Activated gamma-delta T cell (primary cell): ENCODE measurements around the gene BANP.
"Not testable (repeated sequence)": the region's sequence is repeated elsewhere in the genome, so short reads cannot be mapped to it uniquely, and the experiment has no call there.

Source experiments
- DNase-seq: peaks from one replicate; lab custom pipeline; 2025; lab: John Stamatoyannopoulos, UW

Gene BANP

DNA sequence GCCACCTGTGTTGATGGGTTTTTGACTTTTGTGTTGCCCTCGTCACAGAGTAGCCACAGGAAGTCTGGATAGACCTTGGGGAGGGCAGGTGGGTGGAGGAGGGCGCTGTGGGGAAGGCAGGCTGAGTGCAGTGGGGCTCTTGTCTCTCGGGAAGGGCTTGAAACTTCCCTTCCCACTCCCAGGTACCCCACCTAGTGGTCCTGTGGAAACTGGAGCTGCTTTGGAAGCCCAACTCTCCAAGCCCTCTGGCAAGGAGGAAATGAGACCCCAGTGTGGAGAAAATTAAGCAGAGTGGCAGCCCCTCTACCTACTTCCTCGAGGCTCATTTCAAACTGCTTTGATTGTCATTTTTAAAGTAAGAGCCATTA lies 24.1 kb upstream of the BANP start:
- DNase-seq: no peak

DNA sequence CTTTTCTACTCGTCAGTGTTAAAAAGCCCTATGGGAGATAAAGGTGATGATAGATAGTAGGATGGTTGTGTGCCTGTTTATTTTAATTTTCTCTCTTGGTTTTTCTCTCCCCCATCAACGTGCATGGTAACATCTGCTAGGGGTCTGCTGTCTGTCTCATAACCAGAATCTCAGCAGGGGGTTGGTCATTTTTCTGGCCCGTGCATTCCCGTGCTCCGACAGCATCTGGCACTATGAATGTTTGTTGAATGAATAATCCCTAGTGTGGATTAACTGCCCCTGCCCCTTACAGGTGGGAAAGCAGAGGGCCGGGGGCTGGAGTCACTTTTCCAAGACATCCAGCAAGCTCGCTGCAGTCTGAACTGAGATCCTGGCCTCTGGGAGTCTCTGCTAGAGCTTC lies 21.2 kb upstream of the BANP start:
- DNase-seq: no peak

DNA sequence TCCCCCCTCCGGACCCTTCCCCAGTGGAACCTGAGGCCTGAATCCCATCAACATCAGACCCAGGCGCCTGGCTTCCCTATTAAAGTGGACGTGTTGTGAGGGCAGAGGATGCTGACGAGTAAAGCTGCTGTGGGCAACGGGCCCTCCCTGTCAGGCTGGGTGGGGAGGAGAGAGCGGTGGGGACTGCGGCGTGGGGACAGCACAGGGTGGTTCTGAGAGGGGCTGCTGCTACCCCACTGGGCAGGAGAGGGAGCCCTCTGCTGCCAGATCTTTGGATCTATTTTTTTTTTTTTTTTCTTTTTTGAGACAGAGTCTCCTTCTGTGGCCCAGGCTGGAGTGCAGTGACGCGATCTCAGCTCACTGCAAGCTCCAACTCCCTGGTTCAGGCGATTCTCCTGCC lies 20.8 kb upstream of the BANP start:
- DNase-seq: no peak

DNA sequence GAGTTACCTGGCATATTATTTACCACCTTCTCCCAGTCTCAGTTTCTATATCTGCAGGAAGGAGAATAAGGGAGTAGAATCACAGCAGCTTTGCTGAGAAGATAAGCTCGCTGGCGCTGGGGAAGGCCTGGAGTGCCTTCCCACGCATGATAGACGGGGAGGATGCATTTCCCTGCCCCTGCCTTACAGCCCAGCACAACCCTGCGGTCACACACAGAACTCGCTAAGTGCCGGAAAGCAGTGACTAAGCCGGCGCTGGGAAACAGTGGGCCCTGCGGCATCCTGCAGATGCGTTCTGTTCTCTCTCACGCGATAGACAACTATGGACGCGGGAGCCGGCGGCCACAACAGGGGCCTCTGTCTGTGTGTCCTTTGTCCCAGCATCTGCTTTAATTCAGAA lies 19.7 kb upstream of the BANP start:
- no peak for DNase-seq

DNA sequence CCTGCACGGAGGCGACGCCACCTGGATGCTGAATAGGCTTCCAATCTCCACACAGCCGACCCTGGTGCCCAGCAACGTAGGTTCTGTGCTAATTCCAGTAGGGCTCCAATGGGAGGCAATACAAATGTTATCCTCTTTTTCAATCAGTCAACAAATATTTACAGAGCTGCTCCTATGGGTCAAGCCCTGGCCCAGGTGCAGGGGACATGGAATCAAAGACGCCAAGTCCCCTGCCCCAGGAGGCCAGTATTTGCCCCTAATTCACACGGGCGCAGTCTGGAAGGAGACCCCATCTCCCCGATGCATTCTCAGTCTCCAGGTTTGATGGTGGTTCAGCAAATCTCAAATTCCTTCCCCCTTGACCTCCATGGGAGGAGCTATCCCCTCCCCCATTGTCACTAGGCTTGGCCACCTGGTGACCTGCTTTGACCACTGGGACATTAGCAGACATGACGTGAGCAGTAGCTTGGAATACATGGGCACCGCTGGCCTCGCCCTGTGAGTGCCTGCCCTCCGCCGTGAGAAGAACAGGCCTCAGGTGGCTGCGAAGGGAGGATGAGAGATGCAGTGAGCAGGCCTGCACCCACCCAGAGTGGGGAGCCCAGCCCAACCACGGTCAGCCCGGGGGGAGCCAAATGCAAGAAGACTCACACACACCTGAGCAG lies 18.6 kb upstream of the BANP start:
- not testable (repeated sequence) for DNase-seq

DNA sequence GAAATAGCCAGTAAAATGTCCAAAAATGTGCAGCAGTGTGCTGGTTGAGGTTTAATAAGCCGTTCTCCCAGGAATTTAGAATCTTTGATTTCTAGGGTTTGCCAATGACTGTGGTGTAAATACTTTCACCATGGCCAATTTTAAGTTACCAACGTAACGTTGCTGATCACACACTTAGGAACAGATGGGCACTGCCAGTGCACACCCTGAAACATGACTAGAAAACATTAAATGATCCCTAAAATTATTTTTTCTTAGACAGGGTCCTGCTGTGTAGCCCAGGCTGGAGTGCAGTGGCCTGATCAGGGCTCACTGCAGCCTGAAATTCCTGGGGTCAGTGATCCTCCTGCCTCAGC lies 18.1 kb upstream of the BANP start:
- no peak for DNase-seq

DNA sequence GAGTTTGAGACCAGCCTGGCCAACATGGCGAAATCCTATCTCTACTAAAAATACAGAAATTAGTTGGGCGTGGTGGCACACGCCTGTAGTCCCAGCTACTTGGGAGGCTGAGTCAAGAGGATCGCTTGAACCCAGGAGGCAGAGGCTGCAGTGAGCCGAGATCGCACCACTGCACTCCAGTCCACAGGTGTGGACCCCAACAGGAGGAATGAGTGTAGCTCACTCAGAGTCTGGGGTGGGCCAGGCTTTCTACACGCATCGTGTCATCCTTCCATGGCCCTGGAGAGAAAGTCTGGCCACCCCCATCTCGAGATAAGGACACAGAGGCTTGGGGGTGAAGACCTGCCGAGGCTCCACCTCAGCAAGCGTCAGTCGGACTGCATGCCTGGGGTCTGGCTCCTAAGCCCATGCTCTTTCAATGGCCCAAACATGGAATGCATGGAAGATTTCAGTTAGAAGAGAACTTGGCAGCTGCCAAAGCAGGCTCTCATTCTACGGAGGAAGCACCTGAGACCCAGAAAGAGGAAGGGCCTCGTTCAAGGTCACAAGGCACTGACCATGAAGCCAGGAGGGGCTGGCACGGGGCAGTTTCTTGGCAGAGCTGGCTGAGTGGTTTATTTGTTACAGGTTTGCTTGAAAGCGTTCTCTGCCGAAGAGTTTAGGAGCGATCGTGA lies 16.3 kb upstream of the BANP start:
- DNase-seq: not testable (repeated sequence)

DNA sequence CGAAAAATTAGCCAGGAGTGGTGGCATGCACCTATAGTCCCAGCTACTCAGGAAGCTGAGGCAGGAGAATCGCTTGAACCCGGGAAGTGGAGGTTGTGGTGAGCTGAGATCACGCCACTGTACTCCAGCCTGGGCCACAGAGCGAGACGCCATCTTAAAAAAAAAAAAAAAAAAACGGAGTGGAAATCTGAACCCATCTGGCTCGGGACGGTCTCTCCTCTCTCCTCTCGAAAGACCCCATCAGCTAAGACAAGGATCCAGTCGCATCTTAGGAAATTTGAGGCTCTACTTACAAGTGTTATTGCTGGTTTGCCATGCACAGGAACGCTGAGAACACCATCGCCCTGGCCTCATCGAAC lies 15.2 kb upstream of the BANP start:
- not testable (repeated sequence) for DNase-seq

DNA sequence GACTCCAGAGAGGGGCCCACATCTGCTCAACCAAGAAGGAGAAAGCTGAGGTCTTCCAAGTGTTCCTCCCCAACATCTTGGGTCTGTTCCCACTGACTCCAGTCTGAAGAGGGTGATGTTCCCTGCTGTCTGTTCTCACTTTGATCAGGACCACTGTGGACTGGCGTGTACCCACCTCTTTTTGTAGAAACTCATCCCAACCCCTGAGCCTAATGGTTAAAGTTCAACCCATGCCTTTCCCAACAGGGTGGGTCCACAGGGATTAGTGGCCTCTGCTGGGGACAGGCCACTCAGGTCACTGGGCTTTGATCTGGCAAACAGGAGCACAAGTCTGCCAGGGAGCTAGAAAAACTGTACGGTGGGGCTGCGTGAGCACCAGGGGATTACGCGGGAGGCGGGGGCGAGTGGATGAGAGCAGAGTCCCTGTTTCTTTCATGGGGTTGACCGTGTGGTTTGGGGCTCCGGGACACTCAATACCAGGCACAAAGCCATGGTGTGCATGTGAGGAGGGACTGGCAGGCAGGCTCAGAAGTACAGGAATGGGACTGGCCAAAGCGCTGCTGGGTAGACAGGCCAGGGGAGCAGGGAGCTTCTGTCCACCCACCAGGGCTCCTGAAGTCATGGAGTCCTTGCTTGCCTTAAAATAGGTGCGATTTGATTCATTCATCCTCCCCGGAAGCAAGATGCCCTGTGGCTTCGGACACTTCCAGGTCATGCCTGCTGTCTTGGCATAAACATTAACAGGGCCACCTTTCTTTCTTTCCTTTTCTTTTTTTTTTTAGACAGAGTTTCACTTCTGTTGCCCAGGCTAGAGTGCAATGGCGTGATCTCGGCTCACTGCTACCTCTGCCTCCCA lies 14.6 kb upstream of the BANP start, which contains the start of gene CA5A:
TSS of gene CA5A (minus strand) at position 155 of the 856 bp plus-strand sequence. CDS start at position 76, 79 bp downstream.
- DNase-seq: no peak

DNA sequence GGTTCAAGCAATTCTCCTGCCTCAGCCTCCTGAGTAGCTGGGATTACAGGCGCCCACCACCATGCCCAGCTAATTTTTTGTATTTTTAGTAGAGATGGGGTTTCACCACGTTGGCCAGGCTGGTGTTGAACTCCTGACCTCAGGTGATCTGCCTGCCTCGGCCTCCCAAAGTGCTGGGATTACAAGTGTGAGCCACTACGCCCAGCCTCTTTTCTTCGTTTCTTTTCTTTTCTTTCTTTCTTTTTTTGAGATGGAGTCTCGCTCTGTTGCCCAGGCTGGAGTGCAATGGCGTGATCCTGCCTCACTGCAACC lies 14.0 kb upstream of the BANP start:
- DNase-seq: not testable (repeated sequence)

DNA sequence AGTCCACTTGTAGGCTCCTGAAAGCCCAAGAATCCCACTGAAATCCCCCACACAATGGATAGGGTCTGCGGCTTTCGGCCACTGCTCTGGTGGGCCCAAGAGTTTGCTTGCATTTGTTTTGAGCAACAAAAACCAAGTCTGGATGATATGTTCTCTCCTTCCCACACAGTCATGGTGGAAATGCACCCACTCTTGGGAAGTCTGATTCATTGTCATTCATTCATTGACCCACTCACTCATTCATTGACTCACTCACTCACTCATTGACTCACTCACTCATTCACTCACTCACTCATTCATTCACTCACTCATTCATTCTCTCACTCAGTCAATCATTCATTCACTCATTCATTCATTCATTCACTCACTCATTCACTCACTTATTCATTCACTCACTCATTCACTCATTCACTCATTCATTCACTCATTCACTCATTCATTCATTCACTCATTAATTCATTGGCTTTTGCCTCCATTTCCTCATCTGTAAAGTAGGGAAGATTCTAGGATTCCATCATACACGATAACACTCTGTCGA lies 12.8 kb upstream of the BANP start:
- DNase-seq: no peak

DNA sequence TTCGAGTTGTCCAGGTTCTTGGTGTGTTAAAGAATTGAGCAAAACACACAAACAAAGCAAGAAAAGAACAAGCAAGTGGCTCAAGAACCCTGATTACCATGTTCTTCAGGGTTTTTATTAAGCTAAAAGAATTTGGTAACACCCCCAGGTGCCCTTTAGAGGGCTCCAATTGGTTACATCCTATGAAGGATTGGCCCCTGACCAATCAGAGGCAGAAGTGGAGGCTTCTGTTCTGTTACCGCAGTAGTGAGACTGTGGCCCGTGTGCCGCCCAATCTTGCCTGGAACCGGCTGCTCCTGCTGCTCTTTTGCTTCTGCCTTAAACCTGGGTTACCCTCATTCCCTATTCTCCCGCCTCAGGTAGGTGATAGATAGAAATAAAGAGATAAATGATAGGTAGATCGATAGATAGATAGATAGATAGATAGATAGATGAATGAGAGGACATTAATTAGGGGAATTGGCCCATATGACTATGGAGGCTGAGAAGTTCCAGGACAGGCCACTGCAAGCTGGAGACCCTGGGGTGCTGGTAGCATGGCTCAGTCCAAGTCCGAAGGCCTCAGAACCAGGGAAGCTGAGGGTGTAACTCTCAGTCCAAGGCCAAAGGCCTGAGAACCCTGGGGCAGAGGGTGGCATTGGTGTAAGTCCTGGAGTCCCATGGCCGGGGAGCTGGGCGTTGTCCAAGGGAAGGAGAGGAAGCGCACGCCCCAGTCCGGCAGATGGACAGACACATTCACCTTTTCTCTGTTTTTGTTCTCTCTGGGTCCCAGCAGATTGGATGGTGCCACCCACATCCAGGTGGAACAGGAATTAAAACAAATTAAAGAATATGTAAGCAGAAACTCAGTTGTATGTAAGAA lies 11.4 kb upstream of the BANP start:
- DNase-seq: no peak

DNA sequence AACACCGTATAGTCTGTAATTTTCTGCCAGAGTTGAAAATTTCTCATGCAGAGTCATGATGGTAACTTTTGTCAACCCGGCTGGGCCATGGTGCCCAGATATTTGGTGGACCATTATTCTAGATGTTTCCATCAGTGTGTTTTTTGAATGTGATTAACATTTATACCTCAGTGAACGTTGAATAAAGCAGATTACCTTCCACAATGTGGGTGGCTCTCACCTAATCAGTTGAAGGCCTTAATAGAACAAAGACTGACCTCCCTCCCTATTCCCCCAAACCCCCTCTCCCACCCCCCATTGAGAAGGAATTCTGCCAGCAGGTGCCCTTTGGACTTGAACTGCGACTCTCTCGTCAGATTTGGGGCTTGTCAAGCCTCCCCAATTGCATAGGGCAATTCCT lies 8.6 kb upstream of the BANP start:
- no peak for DNase-seq

DNA sequence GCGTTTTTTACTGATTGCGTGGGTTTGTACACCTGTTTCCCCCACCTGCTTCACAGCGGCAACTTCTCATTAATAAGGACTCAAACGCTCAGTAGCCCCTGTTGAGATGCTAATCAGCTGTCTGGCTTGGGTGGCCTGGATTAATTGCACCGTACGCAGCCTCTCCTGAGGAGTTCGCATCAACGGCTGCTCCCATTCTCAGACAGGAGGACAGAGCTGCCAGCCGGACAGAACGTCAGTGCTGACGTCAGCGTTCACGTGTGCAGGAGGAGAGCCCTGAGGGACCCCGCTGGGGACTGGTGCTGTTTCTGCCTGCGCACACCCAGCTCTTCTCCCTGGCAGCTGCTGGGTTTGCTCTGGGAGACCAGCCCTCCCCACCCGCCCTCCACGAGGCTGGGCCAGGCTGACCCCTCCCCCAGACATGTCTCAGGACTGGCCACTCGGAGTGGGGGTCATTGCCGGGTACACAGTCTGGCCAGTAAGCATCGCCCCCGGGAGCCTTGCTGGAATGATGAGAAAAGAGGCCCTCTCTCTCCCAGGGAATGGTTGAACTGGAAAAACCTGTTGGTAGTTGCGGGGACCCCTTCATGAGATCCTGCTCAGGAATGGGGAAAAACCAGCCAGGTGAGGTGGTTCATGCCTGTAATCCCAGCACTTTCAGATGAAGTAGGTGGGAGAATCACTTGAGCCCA lies 5.7 kb upstream of the BANP start:
- DNase-seq: no peak

DNA sequence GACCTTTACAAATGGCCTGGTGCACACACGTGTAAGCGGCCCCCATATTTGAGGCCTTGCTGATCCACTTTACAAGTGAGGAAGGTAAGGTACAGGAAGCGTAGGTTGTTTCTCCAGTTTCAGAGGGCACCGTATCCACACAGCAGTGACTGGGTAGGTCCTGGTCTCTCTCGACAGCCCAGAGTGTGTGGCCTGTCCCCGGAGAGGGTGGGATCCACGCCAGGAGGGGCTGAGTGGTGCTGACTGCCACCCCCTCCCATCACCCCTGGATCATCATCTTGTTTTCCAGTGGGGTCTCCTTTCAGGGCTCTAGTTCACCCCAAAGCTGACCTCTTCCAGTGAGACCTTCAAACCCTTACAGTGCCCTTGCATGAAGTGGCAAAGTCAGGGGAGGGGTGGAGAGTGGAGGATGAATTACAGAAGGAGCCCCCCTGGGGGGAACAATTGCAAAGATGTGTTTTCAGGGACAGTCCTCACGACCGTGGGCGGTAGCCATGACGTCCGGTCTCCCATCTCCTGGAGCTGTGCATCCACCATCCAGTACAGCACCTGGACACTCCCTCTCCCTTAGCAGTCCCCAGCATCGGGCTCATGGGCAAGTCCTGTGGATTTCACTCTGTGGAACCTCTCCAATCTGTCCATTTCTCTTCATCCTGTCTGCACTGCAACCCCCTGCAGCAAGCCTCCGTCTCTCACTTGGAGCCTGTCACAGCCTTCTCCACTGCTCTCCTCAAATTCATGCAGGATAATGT lies 4.5 kb upstream of the BANP start:
- DNase-seq: no peak

DNA sequence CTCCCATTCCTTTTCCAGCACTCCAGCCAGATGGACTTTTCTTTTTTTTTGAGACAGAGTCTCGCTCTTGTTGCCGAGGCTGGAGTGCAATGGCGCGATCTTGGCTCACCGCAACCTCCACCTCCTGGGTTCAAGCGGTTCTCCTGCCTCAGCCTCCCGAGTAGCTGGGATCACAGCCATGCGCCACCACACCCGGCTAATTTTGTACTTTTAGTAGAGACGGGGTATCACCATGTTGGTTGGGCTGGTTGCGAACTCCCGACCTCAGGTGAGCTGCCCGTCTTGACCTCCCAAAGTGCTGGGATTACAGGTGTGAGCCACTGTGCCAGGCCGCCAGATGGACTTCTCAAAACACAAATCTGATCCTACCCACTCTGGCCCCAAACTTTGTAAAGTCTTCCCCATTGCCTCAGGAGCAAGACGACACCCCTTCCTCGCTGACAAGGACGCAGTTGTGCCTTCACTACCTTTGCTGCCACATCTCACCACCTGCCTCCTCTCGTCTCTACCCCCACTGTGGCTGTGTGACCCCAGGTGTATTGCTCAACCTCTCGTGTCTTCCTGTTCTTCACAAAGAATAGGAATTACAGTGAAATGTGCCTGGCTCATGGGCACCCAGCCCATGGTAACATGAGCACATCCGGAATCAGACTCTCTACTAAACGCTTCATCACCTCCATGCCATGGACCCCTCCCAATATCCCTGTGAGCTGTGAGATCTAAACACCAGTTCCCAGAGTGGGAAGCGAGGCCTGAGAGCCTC lies 3.7 kb upstream of the BANP start:
- no peak for DNase-seq

DNA sequence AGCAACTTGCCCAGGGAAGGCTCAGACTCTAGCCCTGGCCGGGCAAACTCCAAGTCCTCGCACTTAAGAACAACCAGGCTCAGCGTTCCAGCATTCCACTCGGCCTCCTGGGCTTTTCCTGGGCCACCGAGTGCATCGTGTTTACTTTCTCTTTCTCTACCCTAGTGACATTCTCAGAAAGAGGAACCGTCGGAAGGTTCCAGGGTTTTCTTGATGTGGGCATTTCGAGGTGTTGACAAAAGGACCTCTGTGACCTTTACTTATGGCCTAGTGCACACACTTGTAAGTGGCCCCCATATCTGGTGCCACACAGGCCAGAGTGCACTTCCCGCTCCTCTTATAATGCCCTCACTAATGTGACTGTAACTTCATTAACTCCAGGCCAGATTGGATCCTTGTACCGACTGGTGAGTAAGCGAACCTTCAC lies 3.1 kb upstream of the BANP start:
- DNase-seq: no peak

DNA sequence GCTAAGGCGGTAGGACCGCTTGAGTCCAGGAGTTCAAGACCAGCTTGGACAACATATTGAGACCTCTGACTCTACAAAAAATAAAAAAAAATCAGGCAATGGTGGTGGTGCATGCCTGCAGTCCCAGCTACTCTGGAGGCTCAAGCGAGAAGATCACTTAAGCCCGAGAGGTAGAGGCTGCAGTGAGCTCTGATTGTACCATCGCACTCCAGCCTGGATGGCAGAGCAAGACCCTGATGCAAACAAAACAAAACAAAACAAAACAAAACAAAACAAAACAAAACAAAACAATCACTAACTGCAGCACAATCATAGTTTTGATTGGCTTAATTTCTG lies 2.5 kb upstream of the BANP start:
- DNase-seq: no peak

DNA sequence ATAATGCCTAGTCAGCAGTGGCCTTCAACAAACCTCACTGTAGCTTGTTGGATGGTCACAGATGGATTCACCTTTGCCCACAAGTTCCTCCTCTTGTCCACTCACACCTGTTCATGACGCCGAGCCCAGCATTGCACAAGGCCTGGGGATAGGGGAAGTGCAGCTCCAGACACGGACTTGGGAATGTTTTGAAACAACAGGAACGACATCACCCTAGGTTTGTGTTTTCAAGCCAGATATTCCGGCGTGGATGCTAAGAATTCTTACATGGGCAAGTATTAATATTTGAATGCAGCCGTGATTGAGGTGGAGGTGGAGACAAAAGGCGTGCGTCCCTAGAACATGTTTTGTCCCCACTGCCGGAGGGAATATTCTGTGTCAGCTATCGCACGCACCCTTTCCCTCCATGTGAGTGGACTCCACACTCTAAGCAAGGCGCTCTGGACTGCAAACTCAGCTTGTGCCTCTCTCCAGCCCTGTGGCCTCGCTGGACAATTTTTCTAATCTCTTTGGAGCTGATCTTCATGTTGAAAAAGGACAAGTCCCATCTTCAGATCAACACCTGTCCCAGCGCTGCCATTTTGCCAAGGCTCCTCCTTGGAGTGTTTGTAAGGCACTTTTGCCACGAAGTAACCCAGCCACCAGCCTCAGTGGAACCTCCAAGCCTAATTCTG lies 2.0 kb upstream of the BANP start:
- no peak for DNase-seq
